ENCODE results near the gene MTMR2. TPM values are rescaled to one million over a fixed set of nuclear protein-coding genes. Genes with fewer than 3 reads are reported as not detected.

The MTMR2 gene
- total and polyA plus RNA-seq, 12 donors = 6.9 to 31.6 (median 23.7) TPM

- 93 to 96% (median 95%) methylated on average over 2 of the region's 2 CpGs for WGBS, 4 donors
- Histone ChIP-seq H3K9me3 (replicated peaks in 1 of 3) (peaks cover 0 to 4% (median 0%) of the 10 kb centered on the region in 3 donors), H3K27me3 (no peaks in the 10 kb centered on the region), H3K27ac (no peak overlapping the region), H3K36me3 (replicated peaks in 1 of 2) (peaks cover 0 to 28% of the 10 kb centered on the region in 2 donors), H3K4me3 (no peak overlapping the region), H3K4me1 (replicated peaks in 1 of 2) (peaks cover 0 to 3% of the 10 kb centered on the region in 2 donors)
- intact Hi-C loops (cut with DNase I) = loop anchor here in 1 of 2 donors (10.0 kb wide), 1 partner anchor 313 kb away; no protein-coding TSS in a partner anchor
- no peak for TF ChIP-seq CTCF (IDR thresholded peaks at IDR 0.05)
- no peak for TF ChIP-seq POLR2A (IDR thresholded peaks at IDR 0.05)
- DNase-seq = no peak
These were observed 92.6 kb downstream of the MTMR2 start for GRCh38 chr11:95831198-95831883.

GRCh38 chr11:95829580-95830259 lies 94.2 kb downstream of the MTMR2 start:
- Histone ChIP-seq H3K27ac (no peak overlapping the region), H3K4me3 (no peak overlapping the region), H3K4me1 (replicated peaks in 1 of 2) (no peaks in the 10 kb centered on the region), H3K27me3 (no peaks in the 10 kb centered on the region), H3K36me3 (replicated peaks in 1 of 2) (peaks cover 0 to 26% of the 10 kb centered on the region in 2 donors), H3K9me3 (replicated peaks in 1 of 3) (peaks cover 0 to 4% (median 0%) of the 10 kb centered on the region in 3 donors)
- no peak for DNase-seq
- TF ChIP-seq CTCF (IDR thresholded peaks at IDR 0.05) (no peak), POLR2A (IDR thresholded peaks at IDR 0.05) (no peak)
- intact Hi-C loops (cut with DNase I) = loop anchor here in 1 of 2 donors (10.0 kb wide), 1 partner anchor 315 kb away; no protein-coding TSS in a partner anchor
- 94 to 97% (median 95%) methylated on average over 1 of the region's 1 CpG for WGBS, 4 donors

- Histone ChIP-seq H3K36me3 (replicated peaks in 1 of 2) (peaks cover 0 to 10% of the 10 kb centered on the region in 2 donors), H3K4me1 (replicated peaks in 1 of 2) (no peaks in the 10 kb centered on the region), H3K4me3 (no peak overlapping the region), H3K27me3 (no peaks in the 10 kb centered on the region), H3K9me3 (replicated peaks in 1 of 3) (peaks cover 0 to 4% (median 0%) of the 10 kb centered on the region in 3 donors), H3K27ac (no peak overlapping the region)
- no peak for TF ChIP-seq POLR2A (IDR thresholded peaks at IDR 0.05)
- no peak for TF ChIP-seq CTCF (IDR thresholded peaks at IDR 0.05)
- no peak for DNase-seq
- WGBS, 4 donors = 88 to 95% (median 90%) methylated on average over 4 of the region's 4 CpGs
- intact Hi-C loops (cut with DNase I) = no loop called here
These were observed 96.2 kb downstream of the MTMR2 start for GRCh38 chr11:95827696-95828095.

GRCh38 chr11:95821640-95822039 lies 102.3 kb downstream of the MTMR2 start:
- DNase-seq = no peak
- no peaks in the 10 kb centered on the region for H3K27me3 ChIP-seq
- H3K36me3 ChIP-seq (replicated peaks in 1 of 2) = peaks cover 0 to 14% of the 10 kb centered on the region in 2 donors
- no peak overlapping the region for H3K4me3 ChIP-seq
- H3K9me3 ChIP-seq (replicated peaks in 1 of 3) = no peaks in the 10 kb centered on the region
- H3K4me1 ChIP-seq (replicated peaks in 1 of 2) = peaks cover 0 to 5% of the 10 kb centered on the region in 2 donors
- TF ChIP-seq CTCF (IDR thresholded peaks at IDR 0.05) = no peak
- intact Hi-C loops (cut with DNase I) = no loop called here
- H3K27ac ChIP-seq = no peak overlapping the region
- WGBS, 4 donors = 49 to 60% (median 53%) methylated on average over 2 of the region's 2 CpGs

Data from adrenal gland (tissue), 12 donors.